DND-41 (cell line): Measurements from ENCODE around the gene GNG8.

Experiments used
- ATAC-seq: fragments of 200-7000 bp; cut with Tn5 transposase; 3 replicates; pipeline ENCODE4 v1.9.1; 2021; ENCODE audit warnings: low read depth; ENCODE audit not compliant: insufficient read depth
- DNase-seq: peaks from one replicate; pipeline ENCODE4 v3.0.0-alpha.2; 2020
- H2AFZ ChIP-seq: 2 replicates; pipeline ENCODE4 v1.6.0; 2012; ENCODE audit warnings: low read depth, low read length
- H3K27ac ChIP-seq: 2 replicates; pipeline ENCODE4 v1.5.1; 2012; ENCODE audit warnings: low read length, inconsistent platforms
- H3K27me3 ChIP-seq: fragments of 200-600 bp; sonication (generic); 2 replicates; pipeline ENCODE4 v1.6.0; 2012; ENCODE audit warnings: low read length, mild to moderate bottlenecking, inconsistent platforms; ENCODE audit not compliant: insufficient read depth, poor library complexity
- H3K36me3 ChIP-seq: 2 replicates; pipeline ENCODE4 v1.5.1; 2012; ENCODE audit warnings: low read length, inconsistent platforms; ENCODE audit not compliant: insufficient read depth
- H3K4me1 ChIP-seq: 2 replicates; pipeline ENCODE4 v1.5.1; 2012; ENCODE audit warnings: mild to moderate bottlenecking, low read length; ENCODE audit not compliant: insufficient read depth
- H3K4me2 ChIP-seq: 2 replicates; pipeline ENCODE4 v1.6.0; 2012; ENCODE audit warnings: mild to moderate bottlenecking, moderate library complexity, low read length, inconsistent platforms; ENCODE audit not compliant: insufficient read depth
- H3K4me3 ChIP-seq, 2 experiments: fragments of 200-600 bp in 1 of 2; shearing (Covaris generic) in 1 of 2; 2 replicates each; pipeline ENCODE4 v1.5.1; 2012 to 2016; ENCODE audit warnings: inconsistent platforms in 2 of 2, low read length in 2 of 2, mild to moderate bottlenecking in 2 of 2, low read depth in 1 of 2, moderate library complexity in 1 of 2
- H3K79me2 ChIP-seq: 2 replicates; pipeline ENCODE4 v1.6.0; 2012; ENCODE audit warnings: low read length, inconsistent platforms; ENCODE audit not compliant: insufficient read depth
- H3K9ac ChIP-seq: 2 replicates; pipeline ENCODE4 v1.6.0; 2012; ENCODE audit warnings: low read depth, mild to moderate bottlenecking, inconsistent platforms, low read length, moderate library complexity
- H3K9me3 ChIP-seq: 2 replicates; pipeline ENCODE4 v1.5.1; 2012; ENCODE audit warnings: low read length, moderate library complexity, mild to moderate bottlenecking, inconsistent platforms; ENCODE audit not compliant: insufficient read depth, severe bottlenecking
- H4K20me1 ChIP-seq: 2 replicates; pipeline ENCODE4 v1.6.0; 2012; ENCODE audit warnings: low read length; ENCODE audit not compliant: insufficient read depth
- EZH2 ChIP-seq: IDR thresholded peaks from 3 replicates; pipeline ENCODE4 v1.6.1; 2012; ENCODE audit warnings: borderline replicate concordance, low read depth, mild to moderate bottlenecking, moderate library complexity, low read length, inconsistent platforms; ENCODE audit not compliant: severe bottlenecking
- TF ChIP-seq, protein P1 (sequence below): IDR thresholded peaks from 2 replicates; pipeline ENCODE4 v1.5.1; 2012; ENCODE audit warnings: borderline replicate concordance, low read length, moderate library complexity, mild to moderate bottlenecking; ENCODE audit not compliant: poor library complexity, severe bottlenecking; ENCODE audit errors: extremely low read depth

GNG8 gene

DNA sequence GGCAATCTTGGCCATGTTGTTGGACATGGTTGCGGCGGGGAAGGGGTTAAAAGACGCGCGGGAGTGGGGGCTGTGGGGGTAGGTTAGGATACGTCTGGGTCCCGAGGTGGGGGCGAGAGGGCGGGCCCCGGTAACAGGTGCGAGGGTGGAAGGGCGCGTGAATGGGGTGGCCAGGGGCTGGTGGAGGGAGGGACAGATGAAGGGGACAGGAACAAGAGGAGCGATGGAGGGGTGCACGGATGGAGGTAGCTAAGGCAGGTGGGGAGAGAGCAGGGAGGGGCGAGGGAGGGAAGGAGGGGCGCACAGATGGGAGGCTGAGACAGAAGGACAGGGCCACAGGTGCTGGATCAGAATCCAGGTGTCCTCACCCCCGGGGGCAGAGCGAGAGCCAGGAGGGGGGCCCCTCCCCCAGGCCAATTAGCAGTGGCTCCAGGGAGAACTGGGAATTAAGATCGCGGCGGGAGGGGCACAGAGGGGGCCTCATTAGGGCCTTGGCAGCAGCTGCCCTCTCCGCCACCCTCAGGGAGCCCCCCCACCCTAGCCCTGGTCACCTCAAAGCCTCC, 1.3 kb downstream of the GNG8 start:
- Histone ChIP-seq H3K4me1 (peaks cover 37% of the 10 kb centered on the region), H3K4me3 (peak overlapping the region in 1 of 2 experiments; percentile 29; a peak in 1 of 4 replicates), H3K36me3 (no peaks in the 10 kb centered on the region), H4K20me1 (peaks cover 18% of the 10 kb centered on the region), H3K9ac (no peak overlapping the region), H3K9me3 (no peaks in the 10 kb centered on the region), H3K27me3 (peaks cover 26% of the 10 kb centered on the region), H2AFZ (no peak overlapping the region), H3K4me2 (peak overlapping the region; percentile 88), H3K79me2 (no peaks in the 10 kb centered on the region), H3K27ac (no peak overlapping the region)
- TF ChIP-seq, protein P1, sequence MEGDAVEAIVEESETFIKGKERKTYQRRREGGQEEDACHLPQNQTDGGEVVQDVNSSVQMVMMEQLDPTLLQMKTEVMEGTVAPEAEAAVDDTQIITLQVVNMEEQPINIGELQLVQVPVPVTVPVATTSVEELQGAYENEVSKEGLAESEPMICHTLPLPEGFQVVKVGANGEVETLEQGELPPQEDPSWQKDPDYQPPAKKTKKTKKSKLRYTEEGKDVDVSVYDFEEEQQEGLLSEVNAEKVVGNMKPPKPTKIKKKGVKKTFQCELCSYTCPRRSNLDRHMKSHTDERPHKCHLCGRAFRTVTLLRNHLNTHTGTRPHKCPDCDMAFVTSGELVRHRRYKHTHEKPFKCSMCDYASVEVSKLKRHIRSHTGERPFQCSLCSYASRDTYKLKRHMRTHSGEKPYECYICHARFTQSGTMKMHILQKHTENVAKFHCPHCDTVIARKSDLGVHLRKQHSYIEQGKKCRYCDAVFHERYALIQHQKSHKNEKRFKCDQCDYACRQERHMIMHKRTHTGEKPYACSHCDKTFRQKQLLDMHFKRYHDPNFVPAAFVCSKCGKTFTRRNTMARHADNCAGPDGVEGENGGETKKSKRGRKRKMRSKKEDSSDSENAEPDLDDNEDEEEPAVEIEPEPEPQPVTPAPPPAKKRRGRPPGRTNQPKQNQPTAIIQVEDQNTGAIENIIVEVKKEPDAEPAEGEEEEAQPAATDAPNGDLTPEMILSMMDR, result no peak
- TF ChIP-seq EZH2, result no peak
- no peak for ATAC-seq
- no peak for DNase-seq

DNA sequence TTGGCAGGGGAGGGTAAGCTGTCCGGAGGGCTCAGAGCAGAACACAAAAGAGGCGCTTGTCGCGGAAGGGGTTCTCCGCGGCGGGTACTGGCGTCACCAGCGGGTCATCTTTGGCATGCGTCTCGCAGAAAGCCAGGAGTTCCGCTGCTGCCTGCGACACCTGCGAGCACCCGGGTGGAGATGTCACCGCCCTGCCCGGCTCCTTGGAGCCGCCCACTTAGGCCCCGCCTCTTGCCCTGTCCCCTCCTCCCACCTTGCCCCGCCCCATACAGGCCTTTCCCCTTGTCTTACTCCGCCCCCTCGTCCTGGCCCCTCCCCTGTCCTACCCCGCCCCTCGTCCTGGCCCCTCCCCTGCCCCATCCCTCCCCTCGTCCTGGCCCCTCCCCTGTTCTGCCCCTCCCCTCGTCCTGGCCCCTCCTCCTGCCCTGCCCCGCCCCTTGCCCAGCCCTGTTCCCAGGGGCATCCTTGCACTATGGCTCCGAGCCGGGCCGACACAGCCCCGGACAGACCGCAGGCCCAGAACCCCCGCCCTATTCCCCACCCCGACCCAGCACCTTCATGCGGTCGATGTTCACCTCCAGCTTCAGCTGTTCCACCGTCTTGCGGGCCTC, 1.9 kb downstream of the GNG8 start:
- Histone ChIP-seq H4K20me1 (peaks cover 13% of the 10 kb centered on the region), H3K27me3 (peaks cover 20% of the 10 kb centered on the region), H2AFZ (peak overlapping the region; percentile 55; the same call in 1 of the 2 replicates), H3K36me3 (no peaks in the 10 kb centered on the region), H3K27ac (no peak overlapping the region), H3K9ac (peak overlapping the region; percentile 32; the same call in 1 of the 2 replicates), H3K4me1 (peaks cover 31% of the 10 kb centered on the region), H3K79me2 (no peaks in the 10 kb centered on the region), H3K4me3 (peak overlapping the region in 1 of 2 experiments; percentile 54; a peak in 2 of 4 replicates), H3K9me3 (no peaks in the 10 kb centered on the region), H3K4me2 (peak overlapping the region; percentile 88)
- TF ChIP-seq EZH2, result no peak
- TF ChIP-seq, protein P1, result no peak
- DNase-seq, result peak; percentile 90
- ATAC-seq, result peak; percentile 64

DNA sequence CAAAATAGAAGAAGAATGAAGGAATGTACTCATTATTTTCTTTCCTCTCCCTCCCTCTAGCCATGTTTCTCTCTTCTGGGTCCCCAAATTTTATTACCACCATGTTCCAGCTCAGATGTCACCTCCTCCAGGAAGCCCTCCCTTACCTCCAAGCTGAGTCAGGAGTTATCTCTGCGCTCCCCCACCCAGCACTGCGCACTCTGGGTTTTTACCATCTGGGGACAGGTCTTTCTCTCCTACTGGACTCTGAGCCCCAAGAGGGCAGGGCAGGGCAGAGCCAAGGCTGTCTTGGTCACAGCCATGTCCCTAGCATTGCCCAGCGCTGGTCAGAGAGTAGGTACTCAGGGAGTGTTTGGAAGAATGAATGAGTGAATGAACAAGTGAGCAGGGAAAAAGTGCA, 2.9 kb downstream of the GNG8 start:
- TF ChIP-seq EZH2, result no peak
- TF ChIP-seq, protein P1, result no peak
- Histone ChIP-seq H2AFZ (no peak overlapping the region), H3K4me2 (peak overlapping the region; percentile 88), H3K9ac (0 out of 2 replicates have a peak overlapping the region, but pooled peaks have one; percentile 32), H3K36me3 (no peaks in the 10 kb centered on the region), H3K9me3 (no peaks in the 10 kb centered on the region), H3K27ac (no peak overlapping the region), H3K27me3 (peaks cover 11% of the 10 kb centered on the region), H3K4me3 (no peak overlapping the region), H4K20me1 (peaks cover 9% of the 10 kb centered on the region), H3K79me2 (no peaks in the 10 kb centered on the region), H3K4me1 (peaks cover 21% of the 10 kb centered on the region)
- DNase-seq (no peak), ATAC-seq (no peak)
